Activated B cell treated with CpG ODN at 0.5 μM for 24 hours (primary cell): ENCODE results near the gene TMEM238. TPM values are rescaled to one million over a fixed set of nuclear protein-coding genes. Genes with fewer than 3 reads are reported as not detected.
A peak's percentile ranks its signal among the peaks of the same experiment; 100 is the strongest.

ENCODE experiments used
- ATAC-seq: fragments of 200-7000 bp; cut with Tn5 transposase; one replicate; pipeline ENCODE4 v1.10.0; 2021; ENCODE audit warnings: low read depth, mild to moderate bottlenecking, moderate library complexity
- CTCF ChIA-PET: fragments of 350-600 bp; sonication (Branson Sonifier 250); formaldehyde crosslinking; loops from one replicate; lab custom pipeline; 2021; ENCODE audit warnings: antibody characterized with exemption; lab: Charles Lee
- POLR2A ChIA-PET: fragments of 350-600 bp; sonication (Branson Sonifier 250); formaldehyde crosslinking; loops from one replicate; lab custom pipeline; 2021; ENCODE audit warnings: antibody characterized with exemption; lab: Charles Lee
- DNase-seq: peaks from one replicate; pipeline ENCODE4 v3.0.0; 2022
- H3K27ac Mint-ChIP-seq: one replicate; pipeline ENCODE4 v1.8.0; 2020; ENCODE audit warnings: mixed read lengths
- H3K27me3 Mint-ChIP-seq: one replicate; pipeline ENCODE4 v1.8.0; 2021; ENCODE audit warnings: mixed read lengths
- H3K36me3 Mint-ChIP-seq: one replicate; pipeline ENCODE4 v1.8.0; 2021; ENCODE audit warnings: low read depth, mixed read lengths
- H3K4me1 Mint-ChIP-seq: one replicate; pipeline ENCODE4 v1.8.0; 2021; ENCODE audit warnings: mixed read lengths
- H3K4me3 Mint-ChIP-seq: one replicate; pipeline ENCODE4 v1.8.0; 2020; ENCODE audit warnings: mild to moderate bottlenecking, mixed read lengths
- H3K9me3 Mint-ChIP-seq: one replicate; pipeline ENCODE4 v1.8.0; 2020; ENCODE audit warnings: mixed read lengths
- CTCF ChIP-seq: fragments of 200-600 bp; IDR thresholded peaks from one replicate; pipeline ENCODE4 v1.8.0; 2022; ENCODE audit warnings: antibody characterized with exemption, mild to moderate bottlenecking
- intact Hi-C: fragments of 100-400 bp; cut with micrococcal nuclease; formaldehyde crosslinking; loops from one replicate; pipeline ENCODE4 v1.15.1; 2024
- total RNA-seq: library from RNA; stranded (reverse); gene quantifications from 2 replicates; pipeline ENCODE4 v1.2.3, GENCODE V29; 2022

The TMEM238 gene
- total RNA-seq, 1 donor from 2014 or later = 3.8 TPM

- Mint-ChIP-seq H3K4me3 (peak overlapping the region; percentile 80), H3K36me3 (peaks cover 20% of the 10 kb centered on the region), H3K4me1 (peaks cover 41% of the 10 kb centered on the region), H3K27me3 (no peaks in the 10 kb centered on the region), H3K27ac (no peak overlapping the region), H3K9me3 (no peaks in the 10 kb centered on the region)
- intact Hi-C loops = no loop called here
- CTCF ChIA-PET = interaction anchor here (1.3 to 3.1 kb wide), 2 partner anchors 103 to 121 kb away, joined by 4 to 18 read pairs; partner anchors contain the start of gene HSPBP1
- no peak for TF ChIP-seq CTCF
- ATAC-seq = no peak
- POLR2A ChIA-PET = interaction anchor here (0.7 to 11.3 kb wide), 5 partner anchors 14 to 242 kb away, joined by 3 to 215 read pairs (median 28); partner anchors contain the start of genes KMT5C and UBE2S
- DNase-seq = no peak
Measured at GRCh38 chr19:55382522-55383054, 1.5 kb downstream of the TMEM238 start.

GRCh38 chr19:55382013-55382412, 2.1 kb downstream of the TMEM238 start:
- H3K27ac Mint-ChIP-seq = no peak overlapping the region
- peaks cover 14% of the 10 kb centered on the region for H3K36me3 Mint-ChIP-seq
- H3K4me3 Mint-ChIP-seq = peak overlapping the region; percentile 1
- H3K4me1 Mint-ChIP-seq = peaks cover 35% of the 10 kb centered on the region
- intact Hi-C loops = no loop called here
- no peak for DNase-seq
- ATAC-seq = no peak
- TF ChIP-seq CTCF = no peak
- H3K9me3 Mint-ChIP-seq = no peaks in the 10 kb centered on the region
- CTCF ChIA-PET = no interaction called here
- POLR2A ChIA-PET = interaction anchor here (2.9 kb wide), 1 partner anchor 13 kb away, joined by 9 read pairs; no protein-coding TSS in a partner anchor
- H3K27me3 Mint-ChIP-seq = no peaks in the 10 kb centered on the region

DNA sequence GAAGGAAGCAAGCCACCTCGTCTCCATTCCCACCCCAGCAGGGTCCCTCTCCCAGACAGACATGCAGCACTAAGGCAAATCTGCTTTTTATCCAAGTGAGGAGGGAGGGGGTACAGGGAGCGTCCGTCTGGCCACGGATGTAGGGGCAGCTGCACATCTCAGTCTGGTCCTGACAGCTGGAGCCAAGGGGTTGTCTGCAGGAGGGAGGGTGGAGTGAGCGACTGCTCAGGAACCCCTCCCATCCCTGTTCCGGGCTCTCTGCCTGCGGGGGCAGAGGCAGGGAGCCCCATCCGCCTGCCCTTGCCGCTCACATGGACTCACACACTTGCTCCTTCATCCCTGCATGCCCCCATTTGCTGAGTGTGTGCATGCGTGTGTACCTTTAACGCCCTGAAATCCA, 4.9 kb downstream of the TMEM238 start:
- Mint-ChIP-seq H3K4me1 (peaks cover 10% of the 10 kb centered on the region), H3K36me3 (no peaks in the 10 kb centered on the region), H3K4me3 (no peak overlapping the region), H3K27ac (no peak overlapping the region), H3K27me3 (peaks cover 12% of the 10 kb centered on the region), H3K9me3 (no peaks in the 10 kb centered on the region)
- intact Hi-C loops = no loop called here
- CTCF ChIA-PET = no interaction called here
- DNase-seq (no peak), ATAC-seq (no peak)
- no peak for TF ChIP-seq CTCF
- POLR2A ChIA-PET = no interaction called here

DNA sequence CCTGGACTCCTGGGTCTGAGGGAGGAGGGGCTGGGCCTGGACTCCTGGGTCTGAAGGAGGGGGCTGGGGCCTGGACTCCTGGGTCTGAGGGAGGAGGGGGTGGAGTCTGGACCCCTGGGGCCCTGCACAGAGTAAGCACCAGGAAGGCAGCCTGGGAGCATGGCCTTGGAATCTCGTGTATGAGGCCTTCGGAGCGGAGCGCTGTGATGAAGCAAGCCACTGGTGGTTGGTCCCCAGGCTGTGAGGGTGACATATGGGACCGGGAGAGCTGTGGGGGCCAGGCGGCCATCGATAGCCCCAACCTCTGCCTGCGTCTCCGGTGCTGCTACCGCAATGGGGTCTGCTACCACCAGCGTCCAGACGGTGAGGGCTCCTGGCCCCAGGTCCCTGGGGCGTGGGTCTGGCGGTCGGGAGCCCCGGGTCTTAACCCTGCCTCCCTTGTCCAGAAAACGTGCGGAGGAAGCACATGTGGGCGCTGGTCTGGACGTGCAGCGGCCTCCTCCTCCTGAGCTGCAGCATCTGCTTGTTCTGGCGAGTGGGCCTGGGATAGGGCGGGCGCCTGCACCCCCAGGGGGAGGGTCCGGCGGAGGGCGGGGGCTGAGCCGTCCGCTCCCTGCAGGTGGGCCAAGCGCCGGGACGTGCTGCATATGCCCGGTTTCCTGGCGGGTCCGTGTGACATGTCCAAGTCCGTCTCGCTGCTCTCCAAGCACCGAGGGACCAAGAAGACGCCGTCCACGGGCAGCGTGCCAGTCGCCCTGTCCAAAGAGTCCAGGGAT, 6.5 kb downstream of the TMEM238 start:
- ATAC-seq (no peak), DNase-seq (no peak)
- H3K9me3 Mint-ChIP-seq = no peaks in the 10 kb centered on the region
- H3K27ac Mint-ChIP-seq = no peak overlapping the region
- H3K36me3 Mint-ChIP-seq = no peaks in the 10 kb centered on the region
- no peak for TF ChIP-seq CTCF
- ChIA-PET POLR2A (no interaction called here), CTCF (no interaction called here)
- peaks cover 6% of the 10 kb centered on the region for H3K4me1 Mint-ChIP-seq
- H3K4me3 Mint-ChIP-seq = no peak overlapping the region
- intact Hi-C loops = no loop called here
- peaks cover 18% of the 10 kb centered on the region for H3K27me3 Mint-ChIP-seq

DNA sequence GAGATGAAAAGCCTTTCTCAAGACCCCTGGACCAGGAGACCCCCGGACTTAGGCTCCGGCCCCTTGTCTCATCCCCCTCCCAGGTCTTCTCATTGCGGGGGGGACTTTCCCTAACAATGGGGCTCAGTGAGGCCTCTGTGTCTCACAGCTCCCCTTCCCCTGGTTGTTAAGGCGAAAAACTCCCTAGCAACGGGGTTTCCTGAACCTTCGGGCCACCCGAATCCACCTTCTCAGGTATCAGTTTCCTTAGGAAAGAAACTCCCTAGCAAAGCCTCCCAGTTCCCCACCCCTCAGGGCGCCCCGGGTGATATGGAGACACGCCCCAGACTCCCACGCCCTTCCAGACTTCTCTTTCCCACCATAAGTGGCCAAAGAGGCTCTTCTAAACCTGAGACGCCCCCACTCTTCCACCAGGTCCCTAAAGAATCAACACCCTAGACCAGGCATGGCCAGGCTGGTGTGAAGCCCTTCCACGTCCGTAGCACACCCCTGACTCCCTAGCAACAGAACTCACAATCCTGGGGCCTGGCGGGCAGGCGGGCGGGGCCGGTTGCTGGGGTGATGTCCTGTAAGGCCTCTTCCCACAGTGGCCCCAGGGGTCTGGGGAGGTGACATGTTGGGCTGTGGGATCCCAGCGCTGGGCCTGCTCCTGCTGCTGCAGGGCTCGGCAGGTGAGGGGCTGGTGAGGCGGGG, 7.7 kb downstream of the TMEM238 start, which contains the start of gene TMEM190:
Gene TMEM190 (plus strand): TSS at position 586 of the 693 bp plus-strand sequence. CDS start 28 bp downstream, at position 614.
- no peaks in the 10 kb centered on the region for H3K36me3 Mint-ChIP-seq
- DNase-seq = no peak
- intact Hi-C loops = no loop called here

More for the DNA sequence above, 7.7 kb downstream of the TMEM238 start, which contains the start of gene TMEM190:
- TF ChIP-seq CTCF = no peak
- ATAC-seq = no peak
- Mint-ChIP-seq H3K27ac (no peak within 1 kb of the TSS), H3K27me3 (peaks cover 25% of the 10 kb centered on the region), H3K4me1 (peaks cover 6% of the 10 kb centered on the region), H3K4me3 (no peak within 1 kb of the TSS), H3K9me3 (no peaks in the 10 kb centered on the region)
- CTCF ChIA-PET = no interaction called here
- POLR2A ChIA-PET = no interaction called here
